Jurkat, Clone E6-1 (cell line): ENCODE measurements around the gene NLRC4. TPM values are rescaled to one million over a fixed set of nuclear protein-coding genes. Genes with fewer than 3 reads are reported as not detected.
"Not testable (repeated sequence)": the region's sequence is repeated elsewhere in the genome, so short reads cannot be mapped to it uniquely, and the experiment has no call there.

Source experiments
- DNase-seq: peaks from one replicate; pipeline ENCODE4 v3.0.0-alpha.2; 2011; ENCODE audit warnings: low read depth, low spot score
- H3K4me3 ChIP-seq: 2 replicates; pipeline ENCODE4 v1.5.1; 2011; ENCODE audit warnings: mild to moderate bottlenecking, low read length, control low read depth, moderate library complexity
- polyA plus RNA-seq: library from polyadenylated mRNA; unstranded; fragments of >200 nt; gene quantifications from one replicate; pipeline ENCODE4 v1.2.1, GENCODE V29; 2012; ENCODE audit warnings: missing spikeins; ENCODE audit not compliant: insufficient read length, insufficient read depth

NLRC4 gene
- polyA plus RNA-seq = not detected

DNA sequence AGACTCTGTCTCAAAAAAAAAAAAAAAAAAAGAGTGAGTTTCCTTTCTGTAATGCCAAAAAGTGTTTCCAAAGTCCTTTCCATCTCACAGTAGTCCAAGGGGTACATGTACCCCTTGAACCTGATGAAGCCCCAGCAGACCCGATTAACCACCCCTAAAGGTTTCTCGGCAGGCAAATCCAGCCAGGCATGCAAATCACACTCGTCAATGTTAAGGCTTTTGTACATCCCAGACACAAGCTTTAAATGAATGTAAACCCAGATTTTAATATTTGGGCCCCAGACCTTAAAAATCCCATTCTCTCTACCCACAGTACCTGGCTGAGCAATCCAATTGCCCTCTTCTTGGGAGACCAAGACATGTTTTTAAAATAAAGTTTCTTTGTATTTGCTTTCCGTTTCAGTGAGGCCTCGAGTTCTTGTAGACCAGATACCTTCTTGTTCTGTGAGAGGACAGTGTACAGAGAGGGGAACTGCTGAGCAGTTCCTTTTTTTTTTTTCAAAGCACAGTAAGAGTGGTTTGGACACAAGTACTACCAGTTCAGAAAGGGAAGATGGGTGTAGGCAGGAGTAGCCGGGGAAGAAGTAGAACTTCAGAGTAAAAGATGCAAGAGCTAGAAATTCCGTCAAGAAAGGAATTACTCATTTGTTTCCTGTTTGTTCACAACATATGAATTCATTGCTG lies at the start of gene NLRC4:
Gene NLRC4 (minus strand): TSS at position 465 of the 684 bp plus-strand sequence. CDS start 8,111 bp downstream, outside the sequence.
- DNase-seq = no peak
- no peak within 1 kb of the TSS for H3K4me3 ChIP-seq

DNA sequence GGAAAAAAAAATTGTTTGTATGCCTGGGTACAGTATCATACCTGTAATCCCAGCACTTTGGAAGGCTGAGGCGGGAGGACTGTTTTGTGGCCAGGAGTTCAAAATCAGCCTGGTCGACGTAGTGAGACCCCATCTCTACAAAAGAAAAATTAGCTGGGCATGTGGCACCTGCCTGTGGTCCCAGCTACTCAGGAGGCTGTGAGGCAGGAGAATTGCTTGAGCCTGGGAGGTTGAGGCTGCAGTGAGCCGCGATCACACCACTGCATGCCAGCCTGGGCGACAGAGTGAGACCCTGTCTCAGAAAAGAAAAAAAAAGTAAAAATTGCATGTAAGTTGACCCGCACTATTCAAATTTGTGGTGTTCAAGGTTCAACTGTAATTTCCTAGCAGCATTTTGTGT lies 45.9 kb upstream of the NLRC4 start:
- no peak for DNase-seq

GRCh38 chr2:32293966-32294562 lies 29.4 kb upstream of the NLRC4 start:
- not testable (repeated sequence) for H3K4me3 ChIP-seq, DNase-seq

More for the DNA sequence above, 45.9 kb upstream of the NLRC4 start:
- H3K4me3 ChIP-seq = no peak overlapping the region

DNA sequence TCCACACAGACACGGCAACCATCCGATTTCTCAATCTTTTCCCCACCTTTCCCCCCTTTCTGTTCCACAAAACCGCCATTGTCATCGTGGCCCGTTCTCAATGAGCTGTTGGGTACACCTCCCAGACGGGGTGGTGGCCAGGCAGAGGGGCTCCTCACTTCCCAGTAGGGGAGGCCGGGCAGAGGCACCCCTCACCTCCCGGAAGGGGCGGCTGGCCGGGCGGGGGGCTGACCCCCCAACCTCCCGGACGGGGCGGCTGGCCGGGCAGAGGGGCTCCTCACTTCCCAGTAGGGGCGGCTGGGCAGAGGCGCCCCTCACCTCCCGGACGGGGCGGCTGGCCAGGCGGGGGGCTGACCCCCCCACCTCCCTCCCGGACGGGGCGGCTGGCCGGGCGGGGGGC lies 28.8 kb upstream of the NLRC4 start:
- not testable (repeated sequence) for H3K4me3 ChIP-seq, DNase-seq

GRCh38 chr2:32291746-32292145 lies 27.1 kb upstream of the NLRC4 start:
- DNase-seq = no peak
- H3K4me3 ChIP-seq = no peak overlapping the region

DNA sequence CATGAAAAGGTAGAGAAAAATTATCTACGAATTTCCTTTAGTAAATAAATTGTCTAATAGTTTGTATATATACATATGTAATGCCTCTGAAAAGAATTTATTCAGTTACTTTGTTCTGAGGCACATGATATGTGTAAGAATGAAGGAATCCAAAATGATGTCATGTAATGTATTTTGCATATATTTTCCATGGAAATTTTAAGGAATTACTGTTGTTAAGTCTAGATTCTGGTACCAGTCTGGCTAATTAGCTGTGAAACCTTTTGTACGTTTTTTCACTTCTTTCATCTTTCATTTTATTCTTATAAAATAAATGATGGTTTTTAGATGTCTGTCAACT lies 25.3 kb upstream of the NLRC4 start:
- H3K4me3 ChIP-seq = no peak overlapping the region
- DNase-seq = no peak

DNA sequence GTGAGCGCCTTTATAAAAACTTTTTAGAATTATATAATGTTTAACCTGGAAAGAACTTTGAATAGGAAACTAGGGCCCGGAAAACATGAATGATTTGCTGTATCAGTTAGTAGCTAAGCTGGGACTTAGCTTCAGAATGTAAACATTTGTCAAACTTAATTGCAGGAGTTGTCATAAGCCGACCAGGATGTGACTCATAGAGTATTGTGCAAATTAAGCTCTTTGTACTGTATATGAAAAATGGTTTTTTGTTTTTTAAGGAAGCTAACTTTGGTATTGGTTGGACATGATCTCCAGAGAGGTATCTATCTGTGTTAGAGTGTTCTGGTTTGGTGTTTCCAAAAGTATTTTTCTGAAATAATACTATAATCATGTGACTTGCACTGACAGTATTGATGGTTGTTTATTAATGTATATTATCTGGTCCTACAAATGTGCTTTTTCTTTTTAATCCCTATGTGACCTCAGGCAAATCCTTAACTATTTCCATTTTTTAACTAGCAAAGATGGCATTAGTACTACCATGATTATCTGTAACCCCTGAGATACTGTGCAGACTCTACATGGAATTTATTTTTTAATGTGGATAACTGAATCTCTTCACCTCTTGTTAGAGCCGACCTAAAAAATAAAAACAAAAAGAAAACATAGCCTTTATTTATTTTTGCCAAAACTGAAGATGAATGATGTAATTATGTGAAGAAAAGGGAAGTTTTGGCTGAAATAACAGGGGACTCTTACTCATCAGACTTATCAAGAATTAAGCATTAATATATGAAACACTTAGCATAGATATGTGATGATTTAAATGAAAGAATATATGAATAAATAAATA lies 24.7 kb upstream of the NLRC4 start:
- no peak for DNase-seq
- no peak overlapping the region for H3K4me3 ChIP-seq

- no peak for DNase-seq
- no peak overlapping the region for H3K4me3 ChIP-seq
Observed at GRCh38 chr2:32284321-32284720, 19.6 kb upstream of the NLRC4 start.

DNA sequence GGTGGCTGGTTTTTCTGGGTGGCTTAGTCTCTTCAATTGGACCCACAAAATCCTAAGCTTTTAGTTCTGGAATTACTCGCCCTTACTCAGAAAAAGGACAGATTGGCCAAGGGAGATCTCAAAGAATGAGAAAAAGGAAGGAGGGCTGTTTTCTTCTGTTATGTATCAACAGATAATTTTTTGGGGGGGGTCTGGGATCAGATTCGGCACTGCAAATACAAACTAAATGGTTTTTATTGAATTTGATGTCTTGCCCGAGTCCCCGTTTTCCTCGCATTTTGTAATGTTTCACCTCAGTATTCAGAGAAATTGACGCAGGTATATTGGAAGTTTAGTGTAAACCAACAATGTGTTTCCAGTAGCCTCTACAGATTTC lies 13.8 kb upstream of the NLRC4 start:
- DNase-seq = no peak
- H3K4me3 ChIP-seq = peak overlapping the region; percentile 77

DNA sequence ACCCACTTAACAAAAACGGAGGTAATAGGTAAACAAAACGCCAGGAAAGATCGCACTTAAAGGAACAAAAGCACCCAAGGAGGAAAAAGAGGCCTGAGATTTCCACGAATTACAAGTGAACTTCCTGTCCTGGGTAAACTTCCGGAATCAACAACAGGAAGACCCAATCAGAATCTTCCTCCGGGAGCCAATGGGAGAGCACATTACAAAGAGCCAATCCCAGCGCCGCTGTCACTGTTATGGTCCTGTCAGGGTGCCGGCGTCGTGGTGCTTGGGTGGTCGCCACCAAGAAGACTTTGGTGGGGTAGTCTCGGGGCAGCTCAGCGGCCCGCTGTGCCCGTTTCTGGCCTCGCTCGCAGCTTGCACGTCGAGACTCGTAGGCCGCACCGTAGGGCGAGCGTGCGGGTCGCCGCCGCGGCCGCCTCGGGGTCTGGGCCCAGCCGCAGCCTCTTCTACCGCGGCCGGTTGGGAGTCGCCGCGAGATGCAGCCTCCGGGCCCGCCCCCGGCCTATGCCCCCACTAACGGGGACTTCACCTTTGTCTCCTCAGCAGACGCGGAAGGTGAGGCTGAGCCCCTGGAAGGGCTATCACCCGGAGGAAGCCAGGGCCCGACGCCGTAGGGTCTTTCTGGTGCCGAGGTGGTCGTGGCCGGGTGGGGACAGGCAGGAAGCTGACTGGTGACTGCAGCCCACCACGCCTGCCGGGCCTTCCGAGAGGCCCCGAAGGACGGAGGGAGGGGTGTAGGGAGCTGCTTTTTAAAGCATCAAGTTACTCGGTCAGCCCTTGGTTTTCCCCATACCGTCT lies 13.2 kb upstream of the NLRC4 start, which contains the start of gene YIPF4:
Gene YIPF4 (plus strand): TSS at position 231 of the 804 bp plus-strand sequence. CDS start 252 bp downstream, at position 483.
- DNase-seq = peak; percentile 85
- H3K4me3 ChIP-seq = peak within 1 kb of the TSS; percentile 77

DNA sequence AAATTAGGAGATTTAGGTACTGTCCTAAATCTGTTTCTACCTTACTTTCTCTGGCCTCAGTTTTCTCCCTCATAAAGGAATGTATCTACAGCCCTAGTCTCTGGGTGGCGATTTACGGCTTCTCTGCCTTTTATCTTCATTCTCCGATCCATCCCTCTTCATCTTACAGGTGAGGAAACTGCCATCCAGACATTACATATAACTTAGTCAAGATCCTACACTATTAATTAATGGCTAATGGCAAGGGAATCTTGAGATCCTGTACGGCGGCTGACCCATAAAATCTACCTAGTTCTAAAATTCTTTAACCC lies 12.6 kb upstream of the NLRC4 start:
- peak overlapping the region; percentile 77 for H3K4me3 ChIP-seq

GRCh38 chr2:32275790-32276189 lies 11.1 kb upstream of the NLRC4 start:
- H3K4me3 ChIP-seq, DNase-seq: not testable (repeated sequence)

More for the DNA sequence above, 12.6 kb upstream of the NLRC4 start:
- DNase-seq = no peak

DNA sequence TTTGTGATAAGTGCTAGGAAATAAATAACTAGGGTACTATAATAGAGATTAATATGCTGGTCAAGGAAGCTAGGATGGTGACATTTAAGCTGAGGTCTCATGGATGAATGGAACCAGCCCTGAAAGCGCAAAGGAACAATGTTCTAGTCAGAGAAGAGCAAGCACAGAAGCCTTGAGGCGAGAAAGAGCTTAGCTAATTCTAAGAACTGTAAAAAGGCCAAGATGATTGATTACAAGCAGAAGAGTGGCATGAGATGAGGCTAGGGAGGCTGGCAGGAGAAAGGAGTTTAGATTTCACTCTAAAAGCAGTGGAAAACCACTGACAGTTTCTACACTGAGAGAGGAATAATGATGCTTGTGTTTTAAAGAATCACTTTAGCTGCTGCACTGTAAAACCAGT lies 9.6 kb upstream of the NLRC4 start:
- H3K4me3 ChIP-seq = no peak overlapping the region
- DNase-seq = no peak

DNA sequence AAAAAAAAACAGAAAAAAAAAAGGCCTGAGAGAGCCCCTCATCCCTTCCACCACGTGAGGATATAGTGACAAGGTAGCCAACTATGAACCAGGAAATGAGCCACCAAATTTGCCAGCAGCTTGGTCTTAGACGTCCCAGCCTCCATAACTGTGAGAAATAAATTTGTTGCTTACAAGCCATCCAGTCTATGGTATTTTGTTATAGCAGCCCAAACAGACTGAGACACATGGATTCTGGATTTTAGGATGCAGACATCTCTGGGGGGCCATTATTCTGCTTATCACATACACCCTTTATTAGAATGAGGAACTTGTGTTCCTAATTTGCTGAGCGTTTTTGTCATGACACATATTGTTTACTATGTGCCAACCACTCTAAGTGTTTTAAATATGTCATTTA lies 7.6 kb upstream of the NLRC4 start:
- no peak for DNase-seq

DNA sequence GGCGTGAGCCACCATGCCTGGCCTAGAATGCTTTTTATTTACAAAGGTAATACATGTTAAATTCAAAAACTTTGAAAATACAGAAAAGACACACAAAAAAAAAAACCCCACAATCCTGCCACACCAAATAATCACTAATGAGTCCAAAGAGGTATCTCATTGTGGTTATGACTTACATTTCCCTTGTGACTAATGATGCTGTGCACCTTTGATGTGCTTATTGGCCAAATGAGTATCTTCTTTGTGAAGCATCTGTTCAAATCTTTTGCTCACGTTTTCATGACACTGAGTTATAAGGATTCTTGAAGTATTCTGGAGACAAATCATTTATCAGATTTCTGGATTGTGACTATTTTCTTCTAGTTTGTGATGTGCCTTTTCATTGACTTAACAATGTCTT lies 6.4 kb upstream of the NLRC4 start:
- no peak for DNase-seq
- no peak overlapping the region for H3K4me3 ChIP-seq

More for the DNA sequence above, 7.6 kb upstream of the NLRC4 start:
- H3K4me3 ChIP-seq = no peak overlapping the region

DNA sequence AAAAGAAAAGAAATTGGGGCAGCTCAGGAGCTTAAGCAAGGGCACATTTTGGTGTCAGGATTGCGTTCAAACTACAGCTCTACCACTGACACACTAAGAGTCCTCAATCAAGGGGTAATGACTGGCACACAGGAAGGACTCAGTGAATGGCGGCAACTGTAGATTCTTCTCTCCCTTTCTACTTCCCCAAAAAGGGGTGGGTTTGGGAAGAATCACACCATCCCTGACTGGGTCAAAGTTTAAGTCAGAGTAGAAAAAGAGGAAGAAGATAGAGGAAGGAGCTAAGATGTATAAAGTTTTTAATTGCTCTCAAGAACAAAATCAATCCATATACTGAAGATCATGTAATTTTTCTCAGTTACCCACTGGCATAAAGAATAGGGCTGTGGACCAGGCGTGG lies 2.6 kb downstream of the NLRC4 start:
- H3K4me3 ChIP-seq = no peak overlapping the region
- DNase-seq = no peak

DNA sequence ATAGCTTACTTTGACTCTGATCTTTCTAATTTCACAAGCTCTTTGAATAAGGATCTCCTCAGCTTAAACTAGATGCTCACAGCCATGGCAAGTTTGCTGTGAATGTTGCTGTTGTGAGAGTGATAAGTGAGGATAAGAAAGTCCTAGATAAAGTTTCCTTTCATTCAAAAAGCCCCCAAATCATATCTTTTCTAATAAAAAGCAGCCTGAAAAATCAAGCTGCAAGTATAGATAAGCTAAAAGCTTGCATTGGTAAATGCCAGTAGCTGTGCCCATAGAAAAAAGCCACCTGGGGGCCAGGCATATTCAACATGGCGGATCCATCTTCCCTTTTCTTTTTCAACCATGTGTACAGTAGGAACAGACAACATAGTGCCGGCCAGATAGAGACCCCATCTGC lies 4.3 kb downstream of the NLRC4 start:
- no peak for DNase-seq
- H3K4me3 ChIP-seq = no peak overlapping the region

DNA sequence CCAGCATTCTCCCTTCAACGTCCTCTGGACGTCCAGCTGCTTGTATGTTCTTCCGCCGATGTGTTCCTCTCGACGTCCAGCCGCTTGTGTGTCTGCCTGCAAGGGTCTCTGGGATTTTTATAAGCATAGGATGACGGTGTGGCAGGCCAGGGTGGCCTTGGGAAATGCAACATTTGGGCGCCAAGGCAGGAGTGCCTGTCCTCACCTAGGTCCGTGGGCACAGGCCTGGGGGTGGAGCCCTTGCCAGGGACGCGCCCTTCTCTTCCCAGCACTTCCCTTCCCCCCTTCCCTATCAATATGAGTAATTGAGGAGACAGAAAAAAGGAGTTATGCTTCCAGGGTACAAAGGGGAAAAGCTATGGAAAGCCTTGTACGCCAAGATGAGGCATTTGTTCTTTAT lies 6.4 kb downstream of the NLRC4 start:
- H3K4me3 ChIP-seq = no peak overlapping the region

GRCh38 chr2:32250290-32250689 lies 14.4 kb downstream of the NLRC4 start:
- no peak for DNase-seq
- H3K4me3 ChIP-seq = no peak overlapping the region

More for the DNA sequence above, 6.4 kb downstream of the NLRC4 start:
- no peak for DNase-seq
